KMS-11 (cell line): ENCODE results near the gene ATF6B.
A peak's percentile ranks its signal among the peaks of the same experiment; 100 is the strongest.

Experiments
- H2AFZ ChIP-seq: fragments of 200-600 bp; sonication (generic); 2 replicates; pipeline ENCODE4 v1.6.1; 2016; ENCODE audit warnings: antibody characterized with exemption, mixed run types, low read depth
- H3K27ac ChIP-seq: fragments of 200-600 bp; sonication (generic); 2 replicates; pipeline ENCODE4 v1.6.1; 2016; ENCODE audit warnings: mild to moderate bottlenecking, mixed run types
- H3K27me3 ChIP-seq: fragments of 200-600 bp; sonication (generic); 2 replicates; pipeline ENCODE4 v1.6.1; 2017; ENCODE audit warnings: mild to moderate bottlenecking, low read depth, mixed run types, moderate library complexity; ENCODE audit not compliant: insufficient read depth
- H3K36me3 ChIP-seq: fragments of 200-600 bp; sonication (generic); 2 replicates; pipeline ENCODE4 v1.6.1; 2017; ENCODE audit warnings: mild to moderate bottlenecking, mixed run types; ENCODE audit not compliant: insufficient read depth
- H3K4me1 ChIP-seq: fragments of 200-600 bp; sonication (generic); 2 replicates; pipeline ENCODE4 v1.6.1; 2016; ENCODE audit warnings: mild to moderate bottlenecking, low read depth, mixed run types; ENCODE audit not compliant: poor library complexity, severe bottlenecking
- H3K4me2 ChIP-seq: fragments of 200-600 bp; sonication (generic); 2 replicates; pipeline ENCODE4 v1.7.0; 2016; ENCODE audit warnings: mild to moderate bottlenecking, mixed run types
- H3K4me3 ChIP-seq: fragments of 200-600 bp; sonication (generic); IDR thresholded peaks from 2 replicates; pipeline ENCODE4 v1.6.1; 2017; ENCODE audit warnings: low read depth, low read length, mixed read lengths; ENCODE audit not compliant: insufficient read depth
- H3K79me2 ChIP-seq: fragments of 200-600 bp; sonication (generic); 2 replicates; pipeline ENCODE4 v1.6.1; 2016; ENCODE audit warnings: low read depth, mixed run types; ENCODE audit not compliant: insufficient read depth
- H3K9ac ChIP-seq: fragments of 200-600 bp; sonication (generic); 2 replicates; pipeline ENCODE4 v1.6.1; 2016; ENCODE audit warnings: mild to moderate bottlenecking, mixed run types
- H4K20me1 ChIP-seq: fragments of 200-600 bp; sonication (generic); 2 replicates; pipeline ENCODE4 v1.6.1; 2016; ENCODE audit warnings: mild to moderate bottlenecking, mixed run types; ENCODE audit not compliant: insufficient read depth
- CTCF ChIP-seq: fragments of 200-600 bp; sonication (generic); conservative IDR thresholded peaks from 2 replicates; pipeline ENCODE4 v1.6.1; 2017; ENCODE audit warnings: low read depth, mild to moderate bottlenecking, antibody characterized with exemption, low read length, moderate library complexity, mixed read lengths

ATF6B gene

GRCh38 chr6:32088487-32089049 lies 39.5 kb downstream of the ATF6B start:
- no peak for TF ChIP-seq CTCF

DNA sequence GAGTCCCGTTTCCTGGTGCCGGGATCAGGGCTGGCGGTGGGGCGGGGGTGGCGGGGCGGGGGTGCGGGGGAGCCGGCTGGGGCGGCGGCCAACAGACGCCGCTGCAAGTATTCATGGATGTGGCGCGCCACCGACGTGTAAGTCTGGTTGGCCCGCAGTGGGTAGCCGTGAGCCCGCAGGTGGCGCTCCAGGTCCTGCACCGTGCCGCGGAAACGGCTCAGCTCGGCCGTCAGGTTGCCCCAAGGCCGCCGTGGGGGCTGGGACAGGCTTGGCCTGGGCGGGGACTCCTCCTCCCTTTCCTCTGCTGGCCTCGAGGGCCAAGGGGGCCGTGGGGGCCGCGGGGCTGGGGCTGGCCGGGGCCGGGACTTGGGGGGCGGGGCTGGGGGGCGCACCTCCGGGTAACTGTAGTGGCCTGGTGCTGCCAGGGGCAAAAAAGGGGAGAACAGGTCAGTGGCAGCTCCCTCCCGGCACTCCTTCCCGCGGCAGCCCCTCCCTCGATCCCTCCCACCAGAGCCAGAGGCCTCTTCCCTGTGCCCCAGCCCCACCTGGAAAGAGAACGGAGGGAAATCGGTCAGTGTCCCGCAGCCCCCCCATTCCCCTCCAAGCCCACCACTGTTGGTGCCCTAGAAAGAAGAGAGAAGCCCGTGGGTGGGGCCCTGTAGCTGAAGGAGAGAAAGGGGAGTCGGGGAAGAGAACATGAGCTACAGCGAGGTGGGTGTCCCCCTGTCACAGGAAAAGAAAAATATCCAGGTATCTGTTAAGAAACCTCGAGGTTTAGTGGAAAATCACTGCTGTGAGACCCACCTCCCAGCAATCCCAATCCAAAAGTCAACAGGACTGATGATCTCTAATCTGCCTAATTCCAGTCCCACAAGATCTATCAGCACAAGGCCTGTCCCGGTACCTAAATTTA lies 40.2 kb downstream of the ATF6B start:
- no peak overlapping the region for H3K4me3 ChIP-seq
- no peaks in the 10 kb centered on the region for H3K79me2 ChIP-seq
- peaks cover 11% of the 10 kb centered on the region for H3K4me1 ChIP-seq
- peaks cover 55% of the 10 kb centered on the region; the same call in 1 of the 2 replicates for H3K27me3 ChIP-seq
- H3K9ac ChIP-seq, result no peak overlapping the region
- no peak overlapping the region for H3K4me2 ChIP-seq
- no peaks in the 10 kb centered on the region for H4K20me1 ChIP-seq
- H3K27ac ChIP-seq, result no peak overlapping the region
- no peaks in the 10 kb centered on the region for H3K36me3 ChIP-seq
- TF ChIP-seq CTCF, result no peak
- no peak overlapping the region for H2AFZ ChIP-seq

More at GRCh38 chr6:32088487-32089049, 39.5 kb downstream of the ATF6B start:
- Histone ChIP-seq H3K27ac (no peak overlapping the region), H3K79me2 (no peaks in the 10 kb centered on the region), H3K27me3 (peaks cover 54% of the 10 kb centered on the region; the same call in 1 of the 2 replicates), H3K4me2 (no peak overlapping the region), H3K9ac (no peak overlapping the region), H2AFZ (no peak overlapping the region), H3K4me3 (no peak overlapping the region), H3K36me3 (no peaks in the 10 kb centered on the region), H4K20me1 (no peaks in the 10 kb centered on the region), H3K4me1 (peaks cover 11% of the 10 kb centered on the region)

GRCh38 chr6:32086661-32087573 lies 41.1 kb downstream of the ATF6B start:
- Histone ChIP-seq H3K27me3 (peaks cover 57% of the 10 kb centered on the region; the same call in 1 of the 2 replicates), H3K4me1 (peaks cover 11% of the 10 kb centered on the region), H2AFZ (no peak overlapping the region), H3K4me3 (no peak overlapping the region), H3K9ac (no peak overlapping the region), H3K79me2 (no peaks in the 10 kb centered on the region), H3K4me2 (peak overlapping the region; percentile 21; the same call in 1 of the 2 replicates), H3K36me3 (no peaks in the 10 kb centered on the region), H4K20me1 (no peaks in the 10 kb centered on the region), H3K27ac (no peak overlapping the region)
- TF ChIP-seq CTCF, result no peak

- Histone ChIP-seq H3K79me2 (no peaks in the 10 kb centered on the region), H3K36me3 (no peaks in the 10 kb centered on the region), H2AFZ (no peak overlapping the region), H3K4me2 (peak overlapping the region; percentile 21; the same call in 1 of the 2 replicates), H3K27ac (no peak overlapping the region), H3K9ac (no peak overlapping the region), H3K4me1 (peaks cover 11% of the 10 kb centered on the region), H3K4me3 (no peak overlapping the region), H3K27me3 (peaks cover 63% of the 10 kb centered on the region; the same call in 1 of the 2 replicates), H4K20me1 (no peaks in the 10 kb centered on the region)
- no peak for TF ChIP-seq CTCF
These were observed 42.1 kb downstream of the ATF6B start for GRCh38 chr6:32085759-32086459.
